22Rv1 (cell line): ENCODE measurements around the gene PARP3.

Source experiments
- H3K27ac ChIP-seq: fragments of 450-650 bp; 2 replicates; pipeline ENCODE4 v1.5.1; 2017
- ZFX ChIP-seq: fragments of 450-650 bp; IDR thresholded peaks from 2 replicates; pipeline ENCODE4 v1.6.1; 2017; ENCODE audit warnings: antibody characterized with exemption, borderline replicate concordance
- TF ChIP-seq, protein P1 (sequence below): fragments of 450-650 bp; IDR thresholded peaks from 2 replicates; pipeline ENCODE4 v1.5.1; 2017; ENCODE audit warnings: mild to moderate bottlenecking

PARP3 gene

DNA sequence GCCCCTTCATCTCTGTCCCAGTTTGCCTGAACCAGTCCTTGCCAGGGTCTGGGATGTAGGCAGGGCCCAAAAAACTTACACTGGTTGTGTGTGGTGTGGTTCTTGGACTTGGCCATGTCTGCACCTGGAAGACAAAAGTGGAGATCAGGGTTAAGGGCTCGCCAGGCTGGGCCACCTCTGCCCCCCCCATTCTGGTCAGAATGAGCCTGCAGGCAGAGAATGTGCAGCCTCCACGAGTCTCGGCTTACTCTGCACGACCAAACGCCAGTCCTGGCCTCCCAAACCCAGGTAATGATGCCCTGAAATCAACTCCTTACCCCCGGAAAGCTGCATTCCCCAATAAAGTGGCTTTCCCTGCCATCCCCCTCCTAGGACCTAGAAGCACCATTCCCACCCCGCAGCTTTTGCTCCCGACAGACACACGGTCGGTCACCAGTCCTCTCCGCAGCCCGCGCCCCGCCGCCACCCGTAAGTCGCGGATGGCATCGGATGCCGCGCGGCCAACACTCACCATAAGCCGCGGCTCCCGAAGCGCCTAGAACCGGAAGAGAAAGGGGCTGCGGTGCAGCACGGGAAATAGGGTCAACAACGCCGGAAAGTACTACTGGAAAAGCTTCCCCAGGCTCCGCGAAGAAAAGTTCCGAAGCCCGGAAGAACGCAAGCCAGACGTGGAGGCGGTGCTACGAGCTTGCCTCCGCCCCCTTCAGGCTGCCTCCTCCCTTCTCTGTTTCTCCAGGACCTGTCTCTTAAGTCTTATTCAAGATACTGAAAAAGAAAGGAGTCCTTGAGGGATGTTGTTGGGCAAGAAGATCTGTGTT is 53.4 kb downstream of the PARP3 start, which contains the start of gene RPL29:
Gene RPL29 (minus strand): TSS at position 550 of the 818 bp plus-strand sequence. CDS start 434 bp downstream, at position 116.
- TF ChIP-seq, protein P1, sequence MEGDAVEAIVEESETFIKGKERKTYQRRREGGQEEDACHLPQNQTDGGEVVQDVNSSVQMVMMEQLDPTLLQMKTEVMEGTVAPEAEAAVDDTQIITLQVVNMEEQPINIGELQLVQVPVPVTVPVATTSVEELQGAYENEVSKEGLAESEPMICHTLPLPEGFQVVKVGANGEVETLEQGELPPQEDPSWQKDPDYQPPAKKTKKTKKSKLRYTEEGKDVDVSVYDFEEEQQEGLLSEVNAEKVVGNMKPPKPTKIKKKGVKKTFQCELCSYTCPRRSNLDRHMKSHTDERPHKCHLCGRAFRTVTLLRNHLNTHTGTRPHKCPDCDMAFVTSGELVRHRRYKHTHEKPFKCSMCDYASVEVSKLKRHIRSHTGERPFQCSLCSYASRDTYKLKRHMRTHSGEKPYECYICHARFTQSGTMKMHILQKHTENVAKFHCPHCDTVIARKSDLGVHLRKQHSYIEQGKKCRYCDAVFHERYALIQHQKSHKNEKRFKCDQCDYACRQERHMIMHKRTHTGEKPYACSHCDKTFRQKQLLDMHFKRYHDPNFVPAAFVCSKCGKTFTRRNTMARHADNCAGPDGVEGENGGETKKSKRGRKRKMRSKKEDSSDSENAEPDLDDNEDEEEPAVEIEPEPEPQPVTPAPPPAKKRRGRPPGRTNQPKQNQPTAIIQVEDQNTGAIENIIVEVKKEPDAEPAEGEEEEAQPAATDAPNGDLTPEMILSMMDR = no peak
- TF ChIP-seq ZFX = no peak
- peak within 1 kb of the TSS; percentile 85 for H3K27ac ChIP-seq

DNA sequence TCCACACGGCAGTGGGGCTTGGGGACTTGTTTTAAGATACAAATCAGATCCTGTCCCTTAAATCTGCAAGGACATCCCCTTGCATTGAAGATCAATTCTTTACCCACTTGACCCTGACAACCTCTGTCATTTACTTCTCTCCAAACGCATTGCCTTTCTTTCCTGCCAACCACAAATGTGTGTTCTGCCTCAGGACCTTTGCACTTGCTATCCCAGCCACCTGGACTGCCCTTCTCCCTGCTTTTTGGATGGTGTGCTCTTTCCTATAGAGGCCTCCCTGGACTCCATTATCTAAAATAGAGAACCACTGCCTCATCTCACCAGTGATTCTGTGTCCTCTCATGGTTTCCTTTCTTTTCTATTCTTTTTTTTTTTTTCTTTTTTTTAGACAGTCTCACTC is 55.0 kb downstream of the PARP3 start:
- H3K27ac ChIP-seq = no peak overlapping the region
- no peak for TF ChIP-seq ZFX
- TF ChIP-seq, protein P1 = no peak

GRCh38 chr3:51997935-51998596 is 55.9 kb downstream of the PARP3 start:
- TF ChIP-seq, protein P1 = no peak
- no peak overlapping the region for H3K27ac ChIP-seq
